ENCODE measurements around the gene FOCAD. TPM values are rescaled to one million over a fixed set of nuclear protein-coding genes. Genes with fewer than 3 reads are reported as not detected.

FOCAD gene
- total and polyA plus RNA-seq, 2 of the 8 experiments (the other 6 are each of a cell fraction or from before 2014, with no cell fraction given): 22.0 to 38.4 TPM

- Histone ChIP-seq H3K27me3 (replicated peaks in 1 of 4; ENCODE audit: control insufficient read depth in 3 of 4, extremely low read depth in 1 of 4, insufficient read depth in 3 of 4, low read length in 3 of 4) (no peaks in the 10 kb centered on the region), H3K14ac (ENCODE audit: insufficient read length) (no peak overlapping the region), H2AFZ (ENCODE audit: low read length) (no peak overlapping the region), H3K4me2 (ENCODE audit: insufficient read depth in 1 of 2, low read depth in 2 of 2, low read length in 2 of 2) (no peak overlapping the region), H3K9ac (replicated peaks in 1 of 4; ENCODE audit: extremely low read depth in 1 of 4, low read depth in 3 of 4, low read length in 3 of 4) (no peak overlapping the region), H3K9me3 (ENCODE audit: insufficient read depth in 2 of 2, low read depth in 1 of 2, low read length in 1 of 2) (no peaks in the 10 kb centered on the region), H4K5ac (ENCODE audit: insufficient read length, low read depth, low read length) (no peak overlapping the region), H3K18ac (ENCODE audit: extremely low read depth, low read length) (no peak overlapping the region), H3K23me2 (ENCODE audit: low read depth, low read length) (no peaks in the 10 kb centered on the region; the same call in 1 of the 2 replicates), H2BK15ac (ENCODE audit: low read length) (no peak overlapping the region), H2BK5ac (ENCODE audit: low read depth, low read length) (no peak overlapping the region), H2BK12ac (ENCODE audit: low read depth, low read length) (no peak overlapping the region), H3K4me3 (ENCODE audit: extremely low read depth in 1 of 4, insufficient read depth in 2 of 4, low read depth in 3 of 4, low read length in 4 of 4) (no peak overlapping the region), H4K91ac (replicated peaks; ENCODE audit: insufficient read length, low read length) (no peak overlapping the region), H3K79me1 (ENCODE audit: low read depth, low read length) (no peaks in the 10 kb centered on the region), H2BK120ac (replicated peaks; ENCODE audit: low read depth, low read length) (no peak overlapping the region), H4K8ac (ENCODE audit: extremely low read depth, insufficient read depth, low read length) (no peak overlapping the region), H3K4me1 (replicated peaks in 1 of 4; ENCODE audit: control insufficient read depth in 3 of 4, insufficient read depth in 4 of 4, low read length in 3 of 4) (peaks cover 0 to 4% (median 0%) of the 10 kb centered on the region in 4 experiments; a peak in 3 of 7 replicates), H3K23ac (ENCODE audit: insufficient read length) (no peak overlapping the region), H3K36me3 (ENCODE audit: control insufficient read depth in 2 of 4, insufficient read depth in 4 of 4, low read length in 3 of 4) (peaks cover 0 to 13% (median 0%) of the 10 kb centered on the region in 4 experiments; a peak in 1 of 8 replicates), H3K4ac (replicated peaks; ENCODE audit: insufficient read length, low read depth, low read length) (no peak overlapping the region), H2BK20ac (ENCODE audit: low read length) (no peak overlapping the region), H3K27ac (ENCODE audit: low read depth, low read length) (no peak overlapping the region), H4K20me1 (replicated peaks in 1 of 2; ENCODE audit: control insufficient read depth in 1 of 2, insufficient read depth in 2 of 2, low read length in 2 of 2) (no peaks in the 10 kb centered on the region), H3K79me2 (ENCODE audit: control insufficient read depth in 1 of 2, insufficient read depth in 2 of 2, low read length in 2 of 2) (no peaks in the 10 kb centered on the region), H3K56ac (replicated peaks; ENCODE audit: insufficient read length, low read depth, low read length) (no peak overlapping the region), H2AK5ac (ENCODE audit: low read depth, low read length) (no peak overlapping the region)
- POLR2A ChIA-PET (ENCODE audit: partially characterized antibody): interaction anchor here (0.6 kb wide), 1 partner anchor 1571 kb away, joined by 4 read pairs; no protein-coding TSS in a partner anchor
- no peak for TF ChIP-seq CBX8 (IDR thresholded peaks at IDR 0.05; ENCODE audit: borderline replicate concordance, low read depth, low read length)
- no peak for TF ChIP-seq HDAC2 (IDR thresholded peaks at IDR 0.05; ENCODE audit: borderline replicate concordance in 1 of 2, low read depth in 2 of 2, low read length in 2 of 2)
- TF ChIP-seq SP2 (IDR thresholded peaks at IDR 0.05; ENCODE audit: low read length): no peak
- TF ChIP-seq NANOG (IDR thresholded peaks at IDR 0.05; ENCODE audit: insufficient read depth, low read depth, low read length, poor library complexity, severe bottlenecking): no peak
- no peak for TF ChIP-seq BRCA1 (IDR thresholded peaks at IDR 0.05; ENCODE audit: low read depth, low read length)
- TF ChIP-seq HDAC6 (IDR thresholded peaks at IDR 0.05; ENCODE audit: low read depth, low read length): no peak
- no peak for TF ChIP-seq BACH1 (IDR thresholded peaks at IDR 0.05; ENCODE audit: low read length)
- TF ChIP-seq JUN (IDR thresholded peaks at IDR 0.05; ENCODE audit: low read depth, low read length): no peak
- CTCF ChIA-PET (ENCODE audit: partially characterized antibody): interaction anchor here (0.6 to 1.6 kb wide), 4 partner anchors 15 to 264 kb away, joined by 3 read pairs; no protein-coding TSS in a partner anchor
- DNase-seq (ENCODE audit: low read depth in 1 of 2, low spot score in 2 of 2) (no peak), FAIRE-seq (no peak)
- 90% methylated on average over 3 of the region's 3 CpGs; no CpG with 5 or more reads in 1 of the 2 experiments for WGBS, 2 experiments (ENCODE audit: extremely low coverage in 1 of 2, insufficient coverage in 1 of 2, insufficient read length in 1 of 2, insufficient replicate concordance in 2 of 2, low coverage in 1 of 2, low lambda C conversion rate in 2 of 2, missing lambda C conversion rate in 1 of 2)
These were observed 104.7 kb downstream of the FOCAD start for GRCh38 chr9:20788526-20789451.

All from H1 (cell line).